RWPE2 (cell line): ENCODE measurements around the gene SCAMP1.

Experiments used
- ATAC-seq: fragments of 200-7000 bp; cut with Tn5 transposase; 3 replicates; pipeline ENCODE4 v1.9.1; 2021; ENCODE audit warnings: low read depth
- DNase-seq: peaks from one replicate; pipeline ENCODE4 v3.0.0-alpha.2; 2020; ENCODE audit warnings: low spot score
- H3K27ac ChIP-seq: fragments of 450-650 bp; 2 replicates; pipeline ENCODE4 v1.5.1; 2017; ENCODE audit warnings: mild to moderate bottlenecking; ENCODE audit not compliant: poor library complexity, severe bottlenecking
- H3K27me3 ChIP-seq: fragments of 250-450 bp; sonication (Bioruptor Pico); 2 replicates; pipeline ENCODE4 v1.5.1; 2021; ENCODE audit warnings: mild to moderate bottlenecking, moderate library complexity; ENCODE audit not compliant: insufficient read depth, poor library complexity, severe bottlenecking
- H3K36me3 ChIP-seq: fragments of 250-450 bp; sonication (Bioruptor Pico); 2 replicates; pipeline ENCODE4 v1.5.1; 2020; ENCODE audit warnings: low read depth, mild to moderate bottlenecking, moderate library complexity
- H3K4me1 ChIP-seq: fragments of 250-450 bp; sonication (Bioruptor Pico); 2 replicates; pipeline ENCODE4 v1.5.1; 2021; ENCODE audit warnings: mild to moderate bottlenecking, moderate library complexity; ENCODE audit not compliant: insufficient read depth, poor library complexity, severe bottlenecking
- H3K4me3 ChIP-seq: fragments of 250-450 bp; sonication (Bioruptor Pico); 2 replicates; pipeline ENCODE4 v1.5.1; 2021; ENCODE audit warnings: mild to moderate bottlenecking, moderate library complexity; ENCODE audit not compliant: severe bottlenecking
- H3K9me3 ChIP-seq: fragments of 250-450 bp; sonication (Bioruptor Pico); 2 replicates; pipeline ENCODE4 v1.5.1; 2021; ENCODE audit warnings: mild to moderate bottlenecking, moderate library complexity; ENCODE audit not compliant: severe bottlenecking
- TF ChIP-seq, protein P1 (sequence below): fragments of 450-650 bp; IDR thresholded peaks from one replicate; pipeline ENCODE4 v1.5.1; 2017; ENCODE audit warnings: mild to moderate bottlenecking, moderate library complexity; ENCODE audit not compliant: poor library complexity, severe bottlenecking

Gene SCAMP1, protein sequence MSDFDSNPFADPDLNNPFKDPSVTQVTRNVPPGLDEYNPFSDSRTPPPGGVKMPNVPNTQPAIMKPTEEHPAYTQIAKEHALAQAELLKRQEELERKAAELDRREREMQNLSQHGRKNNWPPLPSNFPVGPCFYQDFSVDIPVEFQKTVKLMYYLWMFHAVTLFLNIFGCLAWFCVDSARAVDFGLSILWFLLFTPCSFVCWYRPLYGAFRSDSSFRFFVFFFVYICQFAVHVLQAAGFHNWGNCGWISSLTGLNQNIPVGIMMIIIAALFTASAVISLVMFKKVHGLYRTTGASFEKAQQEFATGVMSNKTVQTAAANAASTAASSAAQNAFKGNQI

DNA sequence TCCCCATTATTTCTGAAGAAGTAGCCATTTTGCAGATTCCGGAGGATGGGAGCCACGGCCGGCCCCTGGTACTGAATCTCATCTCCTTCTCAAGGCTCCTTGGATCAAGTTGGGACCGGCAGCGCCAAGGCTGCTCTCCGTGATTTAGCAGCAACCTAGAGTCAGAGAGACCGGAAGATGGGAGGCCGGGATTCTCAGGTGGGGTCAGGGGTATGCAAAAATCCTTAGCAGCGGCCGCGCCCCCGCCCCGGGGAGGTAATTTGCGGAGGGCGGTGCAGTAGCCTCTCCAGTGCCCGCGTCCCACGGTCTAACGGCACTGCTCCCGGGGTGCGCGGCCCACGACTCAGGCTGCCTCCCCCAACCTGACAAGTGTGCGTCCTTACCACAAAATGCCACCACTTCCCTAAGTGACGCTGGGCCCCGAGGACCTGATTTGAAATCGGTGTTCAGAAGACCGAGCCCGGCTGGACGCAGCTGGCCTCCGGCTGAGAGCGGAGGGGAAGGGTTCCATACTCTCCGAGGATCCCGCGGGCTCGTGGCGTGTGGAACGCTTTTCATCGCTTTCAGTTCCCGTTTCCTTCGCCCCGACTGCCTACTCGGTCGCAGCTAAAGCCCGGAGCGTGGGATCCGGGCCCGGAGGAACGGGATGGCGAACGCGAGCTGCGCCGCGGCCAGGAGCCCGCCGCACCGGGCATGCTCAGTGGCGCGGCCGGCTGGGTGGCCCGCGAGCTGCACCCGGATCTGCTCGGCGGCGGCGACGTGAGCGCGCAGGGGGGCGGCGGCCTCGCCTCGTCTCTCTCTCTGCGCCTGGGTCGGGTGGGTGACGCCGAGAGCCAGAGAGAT is at the start of gene SCAMP1:
Gene SCAMP1 (plus strand): TSS at position 787 of the 843 bp plus-strand sequence. CDS start 55 bp downstream, at position 842.
- H3K4me1 ChIP-seq: peaks cover 8% of the 10 kb centered on the region
- peak within 1 kb of the TSS; percentile 54 for H3K27ac ChIP-seq
- H3K36me3 ChIP-seq: peaks cover 3% of the 10 kb centered on the region; the same call in 1 of the 2 replicates
- peak; percentile 81 for ATAC-seq
- TF ChIP-seq, protein P1, sequence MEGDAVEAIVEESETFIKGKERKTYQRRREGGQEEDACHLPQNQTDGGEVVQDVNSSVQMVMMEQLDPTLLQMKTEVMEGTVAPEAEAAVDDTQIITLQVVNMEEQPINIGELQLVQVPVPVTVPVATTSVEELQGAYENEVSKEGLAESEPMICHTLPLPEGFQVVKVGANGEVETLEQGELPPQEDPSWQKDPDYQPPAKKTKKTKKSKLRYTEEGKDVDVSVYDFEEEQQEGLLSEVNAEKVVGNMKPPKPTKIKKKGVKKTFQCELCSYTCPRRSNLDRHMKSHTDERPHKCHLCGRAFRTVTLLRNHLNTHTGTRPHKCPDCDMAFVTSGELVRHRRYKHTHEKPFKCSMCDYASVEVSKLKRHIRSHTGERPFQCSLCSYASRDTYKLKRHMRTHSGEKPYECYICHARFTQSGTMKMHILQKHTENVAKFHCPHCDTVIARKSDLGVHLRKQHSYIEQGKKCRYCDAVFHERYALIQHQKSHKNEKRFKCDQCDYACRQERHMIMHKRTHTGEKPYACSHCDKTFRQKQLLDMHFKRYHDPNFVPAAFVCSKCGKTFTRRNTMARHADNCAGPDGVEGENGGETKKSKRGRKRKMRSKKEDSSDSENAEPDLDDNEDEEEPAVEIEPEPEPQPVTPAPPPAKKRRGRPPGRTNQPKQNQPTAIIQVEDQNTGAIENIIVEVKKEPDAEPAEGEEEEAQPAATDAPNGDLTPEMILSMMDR: peak; percentile 60
- H3K27me3 ChIP-seq: no peaks in the 10 kb centered on the region
- peak within 1 kb of the TSS; percentile 92 for H3K4me3 ChIP-seq
- no peaks in the 10 kb centered on the region for H3K9me3 ChIP-seq
- DNase-seq: peak; percentile 79

DNA sequence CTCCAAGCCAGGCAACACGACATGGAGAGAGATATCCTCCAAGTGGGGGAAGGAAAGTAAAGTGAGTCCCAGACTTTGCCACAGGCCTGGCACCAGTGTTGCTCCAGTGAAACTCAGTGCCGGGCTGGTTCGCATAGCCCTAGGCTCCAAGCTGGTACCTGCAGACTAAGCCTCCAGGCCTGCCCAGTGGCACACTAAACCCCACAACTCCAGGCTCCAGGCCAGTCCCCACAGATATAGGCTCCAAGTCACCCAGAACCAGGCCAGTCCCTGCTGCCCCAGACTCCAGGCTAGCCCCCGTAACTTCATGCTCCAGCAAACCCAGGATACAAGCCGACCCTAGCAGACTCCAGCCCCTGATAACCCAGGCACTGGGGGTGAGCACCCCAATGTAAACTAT is 42.9 kb upstream of the SCAMP1 start:
- no peak for ATAC-seq
- Histone ChIP-seq H3K9me3 (no peaks in the 10 kb centered on the region), H3K4me3 (no peak overlapping the region), H3K27me3 (peaks cover 2% of the 10 kb centered on the region), H3K27ac (no peak overlapping the region), H3K4me1 (no peaks in the 10 kb centered on the region), H3K36me3 (no peaks in the 10 kb centered on the region)
- no peak for DNase-seq
- TF ChIP-seq, protein P1: no peak

DNA sequence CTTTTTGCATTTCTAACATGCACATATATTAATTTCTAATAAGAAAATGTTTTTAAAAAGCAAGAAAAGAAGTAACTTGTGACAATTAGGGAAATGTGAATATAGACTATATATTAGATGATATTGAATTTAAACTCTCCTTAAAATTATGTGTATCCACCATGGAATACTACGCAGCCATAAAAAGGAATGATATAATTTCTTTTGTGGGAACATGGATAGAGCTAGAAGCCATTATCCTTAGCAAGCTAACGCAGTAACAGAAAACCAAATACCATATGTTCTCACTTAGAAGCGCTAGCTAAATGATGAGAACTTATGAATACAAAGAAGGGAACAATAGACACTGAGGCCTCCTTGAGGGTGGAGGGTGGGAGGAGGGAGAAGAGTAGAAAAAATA is 42.1 kb upstream of the SCAMP1 start:
- Histone ChIP-seq H3K4me3 (no peak overlapping the region), H3K9me3 (no peaks in the 10 kb centered on the region), H3K27me3 (no peaks in the 10 kb centered on the region), H3K4me1 (no peaks in the 10 kb centered on the region), H3K27ac (no peak overlapping the region), H3K36me3 (no peaks in the 10 kb centered on the region)
- TF ChIP-seq, protein P1: no peak
- DNase-seq (no peak), ATAC-seq (no peak)

DNA sequence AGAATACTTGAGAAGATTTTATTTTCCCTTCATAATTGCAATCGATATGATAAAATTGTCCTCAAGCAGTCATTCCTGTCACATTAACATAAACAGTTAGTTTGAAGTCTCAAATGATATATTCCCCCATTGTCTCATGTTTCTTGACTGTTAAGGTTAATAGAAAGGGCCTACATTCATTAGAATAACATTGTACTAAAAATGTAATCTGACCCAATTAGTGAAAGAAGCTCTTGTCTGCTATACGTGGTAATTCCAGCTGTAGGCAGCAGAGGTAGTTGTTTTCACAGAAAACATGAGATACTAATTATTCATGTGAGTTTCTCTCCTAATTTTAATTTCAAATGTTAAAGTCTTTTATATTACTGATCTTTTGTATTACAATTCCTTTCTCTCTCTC is 40.0 kb upstream of the SCAMP1 start:
- DNase-seq (no peak), ATAC-seq (peak; percentile 50; the same call in 2 of the 3 replicates)
- Histone ChIP-seq H3K27ac (no peak overlapping the region), H3K9me3 (no peaks in the 10 kb centered on the region), H3K4me1 (no peaks in the 10 kb centered on the region), H3K27me3 (no peaks in the 10 kb centered on the region), H3K36me3 (no peaks in the 10 kb centered on the region), H3K4me3 (no peak overlapping the region)
- TF ChIP-seq, protein P1: peak; percentile 93
